NCI-H2171 (cell line): Measurements from ENCODE around the gene LSM14A.
"Not testable (repeated sequence)": the region's sequence is repeated elsewhere in the genome, so short reads cannot be mapped to it uniquely, and the experiment has no call there.

Source experiments
- DNase-seq: peaks from one replicate; lab custom pipeline; 2025; lab: John Stamatoyannopoulos, UW

LSM14A gene

DNA sequence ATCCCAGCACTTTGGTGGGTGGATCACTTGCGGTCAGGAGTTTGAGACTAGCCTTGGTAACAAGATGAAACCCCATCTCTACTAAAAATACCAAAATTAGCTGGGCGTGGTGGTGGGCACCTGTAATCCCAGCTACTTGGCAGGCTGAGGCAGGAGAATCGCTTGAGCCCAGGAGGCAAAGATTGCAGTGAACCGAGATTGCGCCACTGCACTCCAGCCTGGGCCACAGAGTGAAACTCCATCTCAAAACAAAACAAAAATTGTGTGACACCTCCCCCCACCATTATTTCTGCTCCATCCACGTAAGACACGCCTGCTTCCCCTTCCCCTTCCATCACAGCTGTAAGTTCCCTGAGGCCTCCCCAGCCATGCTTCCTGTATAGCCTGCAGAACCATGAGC lies 13.3 kb upstream of the LSM14A start:
- DNase-seq = not testable (repeated sequence)

GRCh38 chr19:34159541-34159940 lies 12.8 kb upstream of the LSM14A start:
- not testable (repeated sequence) for DNase-seq

- not testable (repeated sequence) for DNase-seq
Observed at GRCh38 chr19:34161902-34162301, 10.4 kb upstream of the LSM14A start.

DNA sequence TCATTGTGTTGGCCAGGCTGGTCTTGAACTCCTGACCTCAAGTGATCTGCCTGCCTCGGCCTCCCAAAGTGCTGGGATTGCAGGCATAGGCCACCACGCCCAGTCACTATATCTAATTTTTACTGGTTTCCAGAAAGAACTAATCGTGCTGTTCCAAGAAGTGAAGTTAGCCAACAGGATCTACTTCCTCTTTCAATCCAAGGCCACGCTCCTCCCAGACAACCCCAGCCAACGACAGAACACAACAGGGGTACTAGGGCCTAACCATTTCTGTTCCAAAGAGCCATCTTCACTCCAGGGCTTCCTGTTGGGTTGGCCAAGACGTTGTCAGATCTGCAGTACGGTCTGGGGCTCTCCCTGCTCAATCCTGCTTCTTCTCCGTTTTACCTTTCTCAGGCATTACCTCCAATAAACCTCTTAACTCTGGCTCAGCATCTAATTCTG lies 7.0 kb upstream of the LSM14A start:
- no peak for DNase-seq

GRCh38 chr19:34169475-34170199 lies 2.7 kb upstream of the LSM14A start:
- DNase-seq = not testable (repeated sequence)

- no peak for DNase-seq
Observed at GRCh38 chr19:34171539-34171876, 796 bp upstream of the LSM14A start.

- DNase-seq = no peak
Observed at GRCh38 chr19:34172661-34173192, 423 bp downstream of the LSM14A start.

DNA sequence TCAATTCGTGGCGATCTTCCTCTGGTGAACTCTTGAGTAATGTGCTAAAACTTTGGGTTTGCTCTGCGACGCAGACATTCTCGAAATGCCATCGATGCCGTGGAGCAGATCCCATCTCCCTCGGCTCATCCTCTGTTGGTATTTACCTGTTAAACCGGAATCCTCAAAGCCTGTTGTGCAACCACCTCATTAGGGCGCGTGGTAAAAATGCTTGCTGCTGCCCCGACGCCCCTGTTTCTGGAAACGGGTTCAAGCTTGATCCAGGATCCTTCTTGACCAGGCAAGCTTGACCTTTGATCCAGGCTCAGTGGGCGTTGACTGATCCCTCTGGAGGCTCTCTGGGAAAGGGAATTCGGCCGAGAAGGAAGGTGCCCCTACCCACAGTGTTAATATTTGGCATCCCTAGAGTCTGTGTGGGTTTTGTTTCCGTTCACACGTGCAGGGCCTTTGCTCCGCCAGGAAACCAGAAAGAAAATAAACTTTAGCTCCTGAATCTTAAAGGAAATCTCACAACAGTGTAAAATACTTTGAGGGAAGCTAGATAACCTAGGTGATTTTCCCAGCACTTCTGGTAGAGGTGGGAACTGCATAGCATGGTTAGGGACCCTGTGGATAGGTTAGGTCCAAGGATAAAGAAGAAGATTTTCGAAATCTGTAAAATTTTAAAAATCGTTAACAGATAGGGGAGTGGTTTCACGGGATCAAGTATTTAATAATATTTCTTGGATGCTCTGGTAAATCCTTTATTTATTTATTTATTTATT lies 1.1 kb downstream of the LSM14A start:
- DNase-seq = no peak

- not testable (repeated sequence) for DNase-seq
Observed at GRCh38 chr19:34175173-34175572, 2.9 kb downstream of the LSM14A start.

GRCh38 chr19:34176581-34176980 lies 4.3 kb downstream of the LSM14A start:
- no peak for DNase-seq

- no peak for DNase-seq
Observed at GRCh38 chr19:34178274-34178610, 5.9 kb downstream of the LSM14A start.

DNA sequence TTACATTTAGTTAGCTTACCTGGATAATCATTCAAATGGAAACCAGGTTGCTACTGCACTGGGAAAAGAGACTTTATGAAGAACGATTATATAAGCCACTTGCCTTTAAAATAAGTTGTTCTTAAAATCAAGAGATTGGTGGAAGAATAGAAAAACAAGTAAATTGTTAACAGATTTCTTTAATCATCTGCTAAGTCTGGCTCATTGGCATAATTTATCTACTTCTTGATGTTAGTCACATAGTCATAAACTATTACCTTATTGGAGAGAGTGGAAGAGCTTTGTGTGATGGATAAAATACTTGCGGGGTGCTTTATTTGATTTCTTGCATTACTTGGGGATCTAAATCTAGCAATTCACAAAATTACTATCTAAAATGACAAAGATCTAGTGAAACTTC lies 6.8 kb downstream of the LSM14A start:
- DNase-seq = no peak

GRCh38 chr19:34180273-34180672 lies 8.0 kb downstream of the LSM14A start:
- DNase-seq = no peak

- DNase-seq = no peak
Observed at GRCh38 chr19:34180709-34181108, 8.4 kb downstream of the LSM14A start.

DNA sequence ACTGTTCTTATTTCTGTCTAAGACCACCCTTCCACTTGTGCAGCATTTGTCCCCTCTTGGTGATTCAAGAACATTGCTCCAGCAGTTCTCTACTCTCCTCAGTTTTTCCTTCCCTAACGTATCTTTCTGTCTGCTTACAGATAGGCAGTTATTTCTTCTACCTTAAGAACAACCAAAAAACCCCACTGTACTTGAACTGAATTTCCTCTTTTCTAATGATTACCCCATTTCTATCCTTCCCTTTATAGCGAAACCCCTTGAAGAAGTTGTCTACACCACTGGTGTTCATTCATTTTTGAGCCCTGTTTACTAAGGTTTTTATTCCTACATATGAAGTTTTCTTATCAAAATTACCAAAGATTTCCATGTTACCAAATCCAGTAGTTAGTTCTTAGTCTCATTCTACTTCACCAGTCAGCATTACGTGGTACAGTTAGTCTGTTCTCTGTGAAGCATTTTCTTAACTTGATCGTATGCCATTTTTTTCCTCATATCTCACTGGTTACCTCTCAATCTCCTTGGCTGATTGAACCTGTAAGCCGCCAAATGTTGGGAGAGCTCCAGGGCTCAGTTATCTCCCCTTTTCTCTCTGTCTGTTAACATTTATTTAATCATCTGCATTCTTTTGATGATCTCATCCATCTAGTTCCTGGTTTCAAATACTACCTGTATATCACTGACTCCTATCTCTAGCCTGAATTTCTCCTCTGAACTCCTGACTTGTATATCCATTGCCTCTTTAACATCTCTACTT lies 9.0 kb downstream of the LSM14A start:
- DNase-seq = no peak

DNA sequence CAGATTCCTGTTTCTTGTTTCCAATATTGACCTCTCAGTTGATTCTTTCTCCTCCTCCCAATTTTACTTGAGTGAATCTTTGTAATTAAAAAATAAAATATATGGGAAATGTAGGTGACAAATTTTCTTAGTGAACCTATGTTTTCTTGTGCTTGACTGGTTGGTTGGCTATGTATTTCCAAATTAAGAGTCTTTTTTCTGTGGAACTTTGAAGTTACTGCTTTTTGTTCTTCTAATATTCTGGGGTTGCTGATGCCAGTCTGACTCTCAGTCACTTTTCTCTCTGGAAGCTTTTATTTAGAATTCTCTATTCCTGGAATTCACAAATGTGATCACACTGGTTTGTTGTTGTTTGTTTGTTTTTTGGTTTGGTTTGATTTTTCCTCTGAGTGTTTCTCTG lies 9.8 kb downstream of the LSM14A start:
- no peak for DNase-seq

GRCh38 chr19:34184880-34185491 lies 12.7 kb downstream of the LSM14A start:
- DNase-seq = no peak

- DNase-seq = no peak
Observed at GRCh38 chr19:34186205-34186604, 13.9 kb downstream of the LSM14A start.

DNA sequence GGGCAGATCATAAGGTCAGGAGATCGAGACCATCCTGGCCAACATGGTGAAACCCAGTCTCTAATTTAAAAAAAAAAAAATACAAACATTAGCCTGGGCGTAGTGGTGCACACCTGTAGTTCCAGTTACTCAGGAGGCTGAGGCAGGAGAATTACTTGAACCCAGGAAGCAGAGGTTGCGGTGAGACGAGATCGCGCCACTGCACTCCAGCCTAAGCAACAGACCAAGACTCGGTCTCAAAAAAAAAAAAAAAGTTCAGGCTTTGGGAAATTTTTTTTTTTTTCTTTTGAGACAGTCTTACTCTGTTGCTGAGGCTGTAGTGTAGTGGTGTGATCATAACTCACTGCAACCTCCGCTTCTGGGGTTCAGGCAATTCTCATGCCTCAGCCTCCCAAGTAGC lies 14.7 kb downstream of the LSM14A start:
- DNase-seq = no peak

DNA sequence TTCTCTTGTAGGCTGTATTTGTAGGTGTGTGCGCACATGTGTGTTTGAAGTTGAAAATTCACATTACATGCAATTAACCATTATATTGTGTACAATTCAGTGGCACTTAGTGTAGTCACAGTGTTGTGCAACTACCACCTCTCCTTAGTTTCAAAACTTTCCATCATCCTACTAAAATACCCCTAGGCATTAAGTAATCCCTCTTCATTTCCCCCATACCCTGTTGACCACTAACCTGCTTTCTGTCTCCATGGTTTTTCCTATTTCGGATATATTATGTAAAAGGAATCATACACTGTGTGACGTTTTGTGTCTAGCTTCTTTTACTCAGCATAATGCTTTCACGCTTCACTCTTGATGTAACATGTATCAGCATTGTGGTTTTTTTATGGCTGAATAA lies 16.1 kb downstream of the LSM14A start:
- no peak for DNase-seq

GRCh38 chr19:34189199-34189916 lies 17.1 kb downstream of the LSM14A start:
- DNase-seq = no peak
